Right ventricle myocardium inferior (tissue), 1 donor: Measurements from ENCODE around the gene GRAMD4. TPM values are rescaled to one million over a fixed set of nuclear protein-coding genes. Genes with fewer than 3 reads are reported as not detected.

Source experiments
- ATAC-seq: fragments of 200-7000 bp; cut with Tn5 transposase; one replicate; pipeline ENCODE4 v1.9.1; 2020; ENCODE audit warnings: mild to moderate bottlenecking, moderate library complexity
- DNase-seq: peaks from one replicate; pipeline ENCODE4 v3.0.0; 2021; ENCODE audit errors: missing footprints
- intact Hi-C: fragments of 100-400 bp; cut with DNase I; formaldehyde crosslinking; loops from one replicate; pipeline ENCODE4 v1.11.0; 2022
- total RNA-seq: library from RNA; stranded (reverse); fragmentation: NEBNext Ultra II Directional; extraction: Animal tissue kit (Norgen Biotek cat#: 25700); gene quantifications from one replicate; pipeline ENCODE4 v1.2.1, GENCODE V29; 2021
- donor health status: DM: no; HTN: yes; CAD: no; lungs with severe emphysema.

Gene GRAMD4
- total RNA-seq, 1 donor from 2014 or later: 80.0 TPM

DNA sequence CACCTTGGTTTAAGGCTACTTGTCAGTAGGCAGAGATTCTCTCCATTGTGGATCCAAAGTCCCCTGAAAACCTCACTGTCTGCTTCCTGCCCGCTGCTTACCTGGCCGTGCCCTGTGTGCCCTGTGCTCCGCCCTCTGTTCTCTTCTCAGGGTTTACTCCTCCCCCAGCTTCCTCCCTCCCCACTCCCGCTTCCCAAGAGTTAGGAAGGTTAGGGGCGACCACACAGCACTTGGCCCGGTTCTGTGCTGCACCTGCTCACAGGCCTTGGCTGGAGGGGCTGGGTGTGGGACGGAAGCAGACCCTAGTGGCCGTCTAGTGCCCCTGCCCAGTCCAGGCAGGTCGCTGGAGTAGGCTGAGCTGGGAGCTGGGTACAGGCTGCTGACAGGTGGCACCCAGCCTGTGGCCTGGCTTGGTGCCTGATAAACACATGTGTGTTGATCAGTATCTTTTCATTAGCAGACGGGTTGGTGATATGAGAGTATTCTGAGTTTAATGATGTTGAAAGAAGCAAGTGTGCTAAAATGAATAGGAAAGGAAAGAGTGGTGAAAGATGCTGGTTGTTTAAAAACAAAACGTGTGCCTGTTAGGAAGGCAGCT, 40.5 kb downstream of the GRAMD4 start:
- DNase-seq (no peak), ATAC-seq (no peak)
- intact Hi-C loops: no loop called here

DNA sequence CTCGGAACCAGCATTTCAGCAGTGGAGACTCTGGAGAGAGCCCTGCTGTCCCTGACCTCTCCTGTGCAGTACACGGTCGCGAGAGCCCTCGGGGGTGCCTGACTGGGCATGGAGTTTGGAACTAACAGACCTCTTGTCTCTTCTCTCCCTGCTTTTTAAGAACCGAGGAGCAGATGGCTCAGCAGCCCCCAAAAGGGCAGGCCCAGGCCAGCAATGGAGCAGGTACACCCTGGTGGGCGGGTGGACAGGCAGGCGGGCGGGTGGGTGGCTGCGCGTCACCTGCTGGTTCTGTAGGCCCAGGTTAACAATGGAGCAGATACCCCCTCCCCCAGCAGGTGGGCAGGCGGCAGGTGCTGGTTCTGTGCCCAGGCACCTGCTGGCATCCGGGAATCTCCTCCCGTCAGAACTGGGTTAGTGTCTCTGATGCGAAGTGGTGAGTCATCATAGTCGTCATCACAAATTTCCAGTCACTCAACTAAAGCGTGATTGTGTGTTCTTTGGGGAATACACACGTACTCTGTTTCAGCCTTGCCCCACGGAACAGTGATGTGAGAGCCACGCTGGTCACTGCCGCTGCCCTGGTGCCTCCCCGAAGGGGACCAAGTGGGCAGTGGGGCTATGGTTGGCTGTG, 41.1 kb downstream of the GRAMD4 start:
- intact Hi-C loops: no loop called here
- ATAC-seq (no peak), DNase-seq (no peak)

DNA sequence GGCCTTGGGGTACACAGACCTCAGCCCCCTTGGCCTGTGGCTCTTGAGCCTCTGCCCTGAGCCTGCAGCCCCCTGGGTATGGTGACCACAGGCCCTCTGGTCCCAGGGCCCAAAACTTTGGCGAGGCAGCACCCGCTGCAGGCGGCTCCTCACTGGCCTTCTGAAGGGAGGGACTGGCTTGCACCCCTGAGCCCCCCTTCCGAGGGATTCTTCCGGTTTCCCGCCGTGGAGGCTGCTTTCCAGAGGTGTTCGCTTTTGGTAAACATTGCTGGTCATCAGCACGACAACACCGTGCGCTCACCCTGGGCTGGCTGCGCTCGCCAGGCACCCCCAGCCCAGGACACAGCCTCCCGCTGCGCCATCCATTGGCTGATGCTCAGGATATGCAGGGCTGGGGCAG, 42.0 kb downstream of the GRAMD4 start:
- no peak for DNase-seq
- ATAC-seq: no peak
- intact Hi-C loops: no loop called here

DNA sequence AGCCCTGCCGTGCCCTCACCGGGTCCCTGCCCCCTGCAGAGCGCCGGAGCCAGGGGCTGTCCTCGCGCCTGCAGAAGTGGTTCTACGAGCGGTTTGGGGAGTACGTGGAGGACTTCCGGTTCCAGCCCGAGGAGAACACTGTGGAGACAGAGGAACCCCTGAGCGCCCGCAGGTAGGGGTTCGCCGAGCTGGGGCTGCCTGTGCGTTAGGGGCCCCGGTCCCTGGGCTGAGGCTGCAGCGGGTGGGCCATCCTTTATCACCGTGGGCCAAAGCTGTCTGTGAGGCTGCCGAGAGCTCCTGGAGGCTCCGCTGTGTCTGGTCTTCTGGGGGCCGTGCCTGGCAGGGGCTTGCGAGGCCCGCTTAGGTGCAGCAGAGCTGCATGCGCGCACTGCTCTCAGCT, 42.8 kb downstream of the GRAMD4 start:
- intact Hi-C loops: no loop called here
- no peak for DNase-seq
- no peak for ATAC-seq

DNA sequence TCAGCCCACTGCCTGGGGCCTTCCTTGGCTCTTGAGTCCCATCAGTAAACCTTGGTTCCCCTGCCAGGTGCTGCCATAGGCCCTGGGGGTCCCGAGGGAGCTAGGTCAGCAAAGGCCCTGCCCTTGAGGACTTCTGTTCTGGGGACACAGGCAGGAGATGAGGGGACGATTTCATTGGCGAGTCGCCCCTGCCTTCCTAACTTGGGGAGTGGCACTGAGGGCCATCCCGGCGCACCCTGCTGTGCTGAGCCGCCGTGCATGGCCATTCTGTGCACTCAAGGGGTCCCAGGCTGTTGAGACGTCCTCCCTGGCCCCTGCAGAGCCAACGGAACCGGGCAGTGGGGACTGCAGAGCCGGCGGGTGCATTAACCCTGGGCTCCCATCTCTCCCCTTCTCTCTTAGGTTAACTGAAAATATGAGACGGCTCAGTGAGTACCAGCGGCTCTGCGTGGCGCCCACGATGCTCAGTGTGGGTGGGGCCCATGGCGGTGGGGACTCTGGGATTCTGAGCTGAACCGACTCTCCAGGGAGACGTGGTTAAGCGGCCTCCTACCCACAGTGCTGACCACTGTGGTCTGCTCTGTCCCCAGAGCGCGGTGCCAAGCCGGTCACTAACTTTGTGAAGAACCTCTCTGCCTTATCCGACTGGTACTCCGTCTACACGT, 43.4 kb downstream of the GRAMD4 start:
- ATAC-seq (no peak), DNase-seq (no peak)
- intact Hi-C loops: no loop called here

DNA sequence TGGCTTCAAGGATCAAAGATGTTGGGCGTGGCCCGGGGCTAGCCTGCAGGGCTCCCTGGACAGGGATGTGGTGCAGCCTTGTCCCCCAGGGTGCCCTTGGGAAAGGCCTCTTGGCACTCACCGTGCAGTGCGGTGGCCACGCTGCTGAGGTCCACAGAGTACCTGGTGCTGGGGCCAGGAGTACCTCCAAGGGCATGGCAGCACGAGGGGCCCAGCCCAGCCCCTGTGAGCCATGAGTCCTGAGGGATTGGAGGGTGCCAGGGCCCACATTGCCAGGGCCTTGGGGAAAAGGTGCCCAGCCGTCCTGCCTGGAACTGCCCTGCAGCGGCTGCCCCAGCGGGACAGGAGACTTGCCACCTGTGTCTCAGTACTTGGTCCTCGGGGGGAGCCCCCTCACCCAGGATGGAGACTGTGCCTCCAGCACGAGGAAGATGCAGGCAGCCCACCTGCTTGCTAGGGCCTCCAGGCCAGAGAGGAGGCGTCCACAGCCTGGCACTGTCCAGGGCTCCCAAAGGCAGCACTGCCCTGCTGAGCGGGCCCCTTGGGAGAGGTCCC, 44.2 kb downstream of the GRAMD4 start:
- intact Hi-C loops: no loop called here
- no peak for DNase-seq
- ATAC-seq: peak; percentile 17

DNA sequence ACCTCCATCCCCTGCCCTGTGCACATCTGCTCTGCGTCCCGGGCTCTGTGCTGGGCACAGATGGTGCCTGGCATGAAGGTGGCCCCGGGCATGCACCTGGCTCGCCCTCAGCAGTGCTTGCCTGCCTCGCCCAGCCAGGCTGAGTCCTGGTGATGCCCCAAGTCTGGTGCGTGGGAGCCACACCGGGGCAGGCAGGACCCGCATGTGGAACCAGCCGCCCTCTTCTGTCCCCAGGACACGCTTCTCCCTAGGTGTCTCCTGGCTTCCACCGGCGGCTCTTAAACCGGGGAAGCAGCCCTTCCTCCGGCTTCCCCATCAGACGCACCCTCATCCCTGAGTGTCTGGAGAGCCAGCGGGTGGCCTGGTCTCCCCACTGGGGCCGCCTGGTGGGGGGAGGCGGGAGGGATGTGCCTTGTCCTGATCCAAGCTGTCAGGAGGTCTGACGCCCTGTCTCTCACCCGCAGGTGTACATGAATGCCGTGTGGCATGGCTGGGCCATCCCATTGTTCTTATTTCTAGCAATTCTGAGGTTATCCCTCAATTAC, 45.0 kb downstream of the GRAMD4 start:
- no peak for ATAC-seq
- intact Hi-C loops: no loop called here
- DNase-seq: no peak

DNA sequence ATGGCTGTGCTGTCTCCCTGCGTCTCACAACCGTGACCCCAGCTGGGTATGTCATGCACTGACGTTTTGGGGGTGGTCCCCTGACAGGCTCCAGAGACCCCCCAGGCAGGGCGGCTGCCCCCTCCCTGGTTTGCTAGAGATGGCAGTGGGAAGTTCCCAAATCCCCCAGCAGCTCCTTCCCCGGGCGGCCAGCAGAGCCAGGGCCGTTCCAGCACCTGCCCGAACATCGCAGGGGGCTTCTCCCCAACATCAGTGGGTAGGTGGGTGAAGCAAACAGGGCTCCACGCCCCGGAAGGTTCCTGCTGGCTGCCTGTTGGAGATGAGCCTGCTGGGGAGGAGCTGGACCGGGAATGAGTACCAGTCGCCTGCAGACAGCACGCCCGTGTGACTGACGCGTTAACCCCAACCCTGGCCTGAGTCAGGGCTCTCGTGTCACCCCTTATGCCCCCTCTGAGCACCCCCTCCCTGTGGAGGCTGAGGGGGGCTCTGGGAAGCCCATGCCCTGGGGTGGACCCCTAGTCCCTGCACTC, 45.6 kb downstream of the GRAMD4 start:
- intact Hi-C loops: no loop called here
- ATAC-seq: no peak
- DNase-seq: no peak

DNA sequence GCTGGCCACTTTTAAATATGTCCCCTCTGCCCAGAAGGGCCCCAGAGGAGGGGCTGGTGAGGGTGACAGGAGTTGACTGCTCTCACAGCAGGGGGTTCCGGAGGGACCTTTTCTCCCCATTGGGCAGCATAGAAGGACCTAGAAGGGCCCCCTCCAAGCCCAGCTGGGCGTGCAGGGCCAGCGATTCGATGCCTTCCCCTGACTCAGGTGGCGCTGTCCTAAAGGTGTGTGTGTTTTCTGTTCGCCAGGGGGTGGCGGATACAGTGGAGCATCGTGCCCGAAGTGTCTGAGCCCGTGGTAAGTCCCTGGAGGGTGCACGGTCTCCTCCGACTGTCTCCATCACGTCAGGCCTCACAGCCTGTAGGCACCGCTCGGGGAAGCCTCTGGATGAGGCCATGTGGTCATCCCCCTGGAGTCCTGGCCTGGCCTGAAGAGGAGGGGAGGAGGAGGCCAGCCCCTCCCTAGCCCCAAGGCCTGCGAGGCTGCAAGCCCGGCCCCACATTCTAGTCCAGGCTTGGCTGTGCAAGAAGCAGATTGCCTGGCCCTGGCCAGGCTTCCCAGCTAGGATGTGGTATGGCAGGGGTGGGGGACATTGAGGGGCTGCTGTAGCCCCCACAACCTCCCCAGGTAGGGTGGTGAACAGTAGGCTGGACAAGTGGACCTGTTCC, 46.5 kb downstream of the GRAMD4 start:
- no peak for DNase-seq
- intact Hi-C loops: no loop called here
- no peak for ATAC-seq

DNA sequence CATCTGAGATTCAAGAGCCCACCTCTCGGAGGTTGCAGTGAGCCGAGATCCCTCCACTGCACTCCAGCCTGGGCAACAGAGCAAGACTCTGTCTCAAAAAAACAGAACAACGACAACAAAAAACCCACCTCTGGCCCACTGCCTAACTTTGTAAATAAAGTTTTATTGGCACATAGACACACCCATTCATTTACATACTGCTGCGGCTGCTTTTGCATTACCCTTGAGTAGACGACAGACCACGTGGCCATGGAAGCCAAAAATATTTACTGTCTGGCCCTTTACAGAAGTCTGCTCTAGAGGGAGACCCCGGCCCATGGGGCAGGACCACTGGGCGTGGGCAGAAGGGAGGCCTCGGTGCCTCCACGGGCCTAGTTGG, 47.0 kb downstream of the GRAMD4 start:
- DNase-seq (no peak), ATAC-seq (no peak)
- intact Hi-C loops: no loop called here

DNA sequence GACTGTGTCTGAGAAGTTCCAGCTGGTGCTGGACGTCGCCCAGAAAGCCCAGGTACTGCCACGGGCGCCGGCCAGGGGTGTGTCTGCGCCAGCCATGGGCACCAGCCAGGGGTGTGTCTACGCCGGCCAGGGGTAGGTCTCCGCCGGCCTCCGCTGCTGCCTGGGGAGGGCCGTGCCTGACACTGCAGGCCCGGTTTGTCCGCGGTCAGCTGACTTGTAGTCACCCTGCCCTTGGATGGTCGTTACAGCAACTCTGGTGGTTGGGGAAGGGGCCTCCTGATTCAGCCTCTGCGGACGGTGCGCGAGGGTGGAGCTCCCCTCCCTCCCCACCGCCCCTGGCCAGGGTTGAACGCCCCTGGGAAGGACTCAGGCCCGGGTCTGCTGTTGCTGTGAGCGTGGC, 47.9 kb downstream of the GRAMD4 start:
- DNase-seq: no peak
- no peak for ATAC-seq
- intact Hi-C loops: no loop called here

DNA sequence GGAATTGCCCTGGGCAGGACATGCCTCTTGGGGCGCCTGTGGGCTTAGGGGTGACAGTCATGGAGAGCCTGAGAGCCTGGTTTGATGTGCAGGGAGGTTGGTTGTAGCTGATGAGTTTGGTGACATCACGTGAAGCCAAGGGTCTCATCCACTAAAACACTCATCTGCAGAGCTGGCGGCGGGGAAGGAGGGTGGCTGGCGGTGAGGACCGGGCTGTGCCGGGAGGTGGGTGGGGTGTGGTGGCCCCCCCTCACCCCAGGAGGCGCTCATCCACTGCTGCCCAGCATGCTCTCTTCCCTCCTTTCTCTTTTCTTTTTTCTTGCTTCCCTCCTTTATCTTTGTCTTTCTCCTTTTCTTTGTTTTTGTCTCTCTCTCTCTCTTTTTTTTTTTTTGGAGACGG, 49.0 kb downstream of the GRAMD4 start:
- ATAC-seq: no peak
- no peak for DNase-seq
- intact Hi-C loops: no loop called here

DNA sequence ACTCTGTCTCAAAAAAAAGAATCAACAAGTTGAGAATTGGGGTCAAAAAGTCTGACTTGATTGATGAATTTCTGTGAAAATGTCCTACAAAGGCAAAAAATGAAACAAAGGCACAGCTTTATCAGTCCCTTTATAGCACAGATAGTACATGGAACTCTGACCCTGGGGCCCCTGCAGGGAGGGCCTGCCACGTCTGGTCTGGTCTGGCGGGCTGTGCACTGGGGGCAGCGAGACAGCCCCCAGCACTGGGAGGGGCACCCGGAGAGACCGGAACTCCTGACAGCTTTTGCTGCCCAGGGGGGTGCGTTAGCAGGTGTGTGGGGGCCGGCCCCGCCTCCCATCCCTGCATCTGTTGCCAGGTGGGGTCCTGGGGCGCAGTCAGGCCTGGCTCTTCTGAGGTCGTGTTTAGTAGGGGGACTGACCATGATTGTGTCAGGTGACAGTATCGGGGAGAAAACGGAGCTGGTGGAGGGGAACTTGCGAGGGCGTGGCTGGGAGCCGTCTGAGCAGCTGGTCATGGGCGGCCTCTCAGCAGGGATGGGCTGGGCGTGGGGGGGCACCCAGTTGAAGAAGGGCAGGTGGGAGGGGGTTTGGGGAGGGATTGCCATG, 51.7 kb downstream of the GRAMD4 start:
- DNase-seq: no peak
- ATAC-seq: no peak
- intact Hi-C loops: loop anchor here (2.0 kb wide), 1 partner anchor 109 kb away; no protein-coding TSS in a partner anchor

DNA sequence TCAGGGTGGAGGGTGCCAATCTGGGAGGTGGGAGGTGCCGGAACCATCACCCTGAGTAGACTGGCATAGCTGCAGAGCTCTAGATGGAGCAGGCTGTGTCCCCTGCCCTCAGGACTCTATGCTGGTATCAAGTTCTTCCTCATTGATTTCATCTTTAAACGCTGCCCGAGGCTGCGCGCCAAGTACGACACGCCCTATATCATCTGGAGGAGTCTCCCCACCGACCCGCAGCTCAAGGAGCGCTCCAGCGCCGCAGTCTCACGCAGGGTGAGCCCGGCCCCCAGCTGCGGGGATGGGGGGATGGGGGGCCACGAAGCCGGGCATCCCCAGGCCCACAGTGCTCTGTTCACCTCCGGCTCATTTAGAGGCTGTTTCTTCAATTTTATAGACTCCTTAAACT, 52.5 kb downstream of the GRAMD4 start:
- ATAC-seq: no peak
- DNase-seq: no peak
- intact Hi-C loops: no loop called here

DNA sequence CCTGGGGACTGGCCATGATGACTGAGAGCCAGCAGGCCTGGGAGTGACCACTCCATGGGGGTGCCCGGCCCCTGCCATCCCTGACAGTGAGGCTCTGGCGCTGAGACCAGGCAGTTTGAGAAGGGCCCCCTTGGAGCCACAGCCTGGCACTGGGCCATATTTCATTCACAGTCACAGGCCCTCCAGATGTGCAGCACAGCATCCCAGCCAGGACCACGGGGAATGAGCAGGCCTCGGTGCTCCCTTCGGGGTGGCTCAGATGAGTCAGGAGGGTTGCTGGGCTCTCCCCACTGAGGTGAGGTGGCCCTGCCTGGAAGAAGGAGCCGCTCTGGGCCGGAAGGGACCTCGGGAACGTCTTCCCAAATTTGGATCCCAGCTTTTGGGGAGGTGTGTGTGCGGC, 53.0 kb downstream of the GRAMD4 start:
- intact Hi-C loops: no loop called here
- no peak for DNase-seq
- ATAC-seq: no peak

DNA sequence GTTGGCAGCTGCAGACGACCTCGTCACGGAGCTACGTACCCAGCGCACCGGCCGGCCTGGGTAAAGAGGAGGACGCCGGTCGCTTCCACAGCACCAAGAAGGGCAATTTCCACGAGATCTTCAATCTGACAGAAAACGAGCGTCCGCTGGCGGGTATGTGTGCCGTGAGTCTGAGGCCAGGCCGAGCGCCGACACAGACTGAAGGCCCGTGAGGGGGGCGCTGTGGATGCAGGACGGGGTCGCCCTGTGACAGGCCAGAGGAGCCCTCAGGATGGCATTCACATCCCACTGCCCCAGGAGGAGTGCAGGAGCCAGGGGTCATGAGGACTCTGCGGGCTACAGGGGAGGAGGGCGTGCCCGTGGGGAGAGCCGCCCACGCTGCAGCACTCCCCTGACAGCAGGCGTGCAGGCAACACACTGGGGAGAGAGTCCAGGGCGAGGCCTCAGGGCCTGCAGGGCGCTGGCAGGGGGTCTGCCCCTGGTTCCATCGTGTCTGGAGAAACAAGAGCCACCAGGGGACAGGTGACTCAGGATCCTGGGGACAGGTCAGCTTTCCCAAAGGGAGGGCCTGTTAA, 53.6 kb downstream of the GRAMD4 start:
- ATAC-seq (no peak), DNase-seq (no peak)
- intact Hi-C loops: no loop called here

DNA sequence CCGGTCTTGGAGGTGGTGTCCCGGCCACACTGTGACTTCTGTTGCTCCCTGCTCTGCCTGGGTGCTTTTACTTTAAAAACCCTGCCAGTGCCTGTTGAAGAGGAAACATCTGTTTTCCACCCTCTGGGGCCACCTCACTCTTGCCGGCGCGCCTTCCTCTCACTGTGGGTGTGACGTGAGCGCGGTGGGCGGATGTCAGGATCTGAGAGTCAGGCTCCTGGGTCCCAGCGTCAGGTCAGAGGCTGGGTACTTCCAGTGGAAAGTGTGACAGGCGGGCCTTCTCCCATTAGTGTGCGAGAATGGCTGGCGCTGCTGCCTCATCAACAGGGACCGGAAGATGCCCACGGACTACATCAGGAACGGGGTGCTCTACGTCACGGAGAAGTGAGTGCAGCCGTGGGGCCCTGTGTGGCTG, 54.2 kb downstream of the GRAMD4 start:
- ATAC-seq: no peak
- peak; percentile 91 for DNase-seq
- intact Hi-C loops: no loop called here

DNA sequence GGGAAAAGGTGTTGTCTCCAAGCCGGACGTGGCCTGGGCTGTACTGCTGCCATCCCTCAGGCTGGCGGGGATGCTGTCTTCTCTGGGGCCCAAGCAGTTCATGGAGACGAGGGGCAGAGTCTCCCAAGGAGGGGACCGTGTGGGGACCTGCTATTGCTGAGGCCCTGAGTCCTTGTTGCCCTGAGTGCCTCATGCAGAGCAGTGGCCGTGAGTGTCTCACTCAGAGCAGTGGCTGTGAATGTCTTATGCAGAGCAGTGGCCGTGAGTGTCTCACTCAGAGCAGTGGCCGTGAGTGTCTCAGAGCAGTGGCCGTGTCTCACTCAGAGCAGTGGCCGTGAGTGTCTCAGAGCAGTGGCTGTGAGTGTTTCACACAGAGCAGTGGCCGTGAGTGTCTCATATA, 54.7 kb downstream of the GRAMD4 start:
- intact Hi-C loops: no loop called here
- DNase-seq (no peak), ATAC-seq (no peak)

DNA sequence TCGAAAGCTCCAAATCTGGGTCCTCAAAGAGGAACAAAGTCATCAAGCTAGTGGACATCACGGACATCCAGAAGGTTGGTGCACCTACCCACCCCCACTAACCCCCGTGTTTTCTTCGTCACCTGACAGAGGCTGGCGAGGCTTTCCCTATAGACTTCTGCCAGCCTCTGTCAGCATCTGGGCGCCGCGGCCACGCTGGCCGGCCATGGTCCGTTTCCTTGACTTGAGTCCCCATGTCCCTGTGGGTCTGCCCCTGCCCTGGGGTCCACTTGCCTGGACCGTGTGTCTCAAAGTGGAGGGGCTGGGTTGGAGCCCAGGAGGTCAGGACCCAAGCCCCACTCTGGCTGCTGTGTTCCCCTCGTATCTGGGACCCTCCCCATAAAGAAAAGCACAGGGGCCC, 55.3 kb downstream of the GRAMD4 start:
- ATAC-seq: no peak
- no peak for DNase-seq
- intact Hi-C loops: no loop called here
